ENCODE measurements around the gene CAVIN2.

The CAVIN2 gene

GRCh38 chr2:191845876-191846514 is 893 bp downstream of the CAVIN2 start:
- H3K4me3 ChIP-seq (ENCODE audit: low read depth, low read length): peak overlapping the region; percentile 44
- DNase-seq (ENCODE audit: low read depth): no peak

GRCh38 chr2:191845248-191845715 is 1.6 kb downstream of the CAVIN2 start:
- no peak for DNase-seq (ENCODE audit: low read depth)
- peak overlapping the region; percentile 44 for H3K4me3 ChIP-seq (ENCODE audit: low read depth, low read length)

GRCh38 chr2:191844706-191845105 is 2.2 kb downstream of the CAVIN2 start:
- peak overlapping the region; percentile 44 for H3K4me3 ChIP-seq (ENCODE audit: low read depth, low read length)
- DNase-seq (ENCODE audit: low read depth): no peak

- no peak for DNase-seq (ENCODE audit: low read depth)
- H3K4me3 ChIP-seq (ENCODE audit: low read depth, low read length): no peak overlapping the region
Observed at GRCh38 chr2:191840921-191841320, 6.0 kb downstream of the CAVIN2 start.

GRCh38 chr2:191839918-191840804 is 6.7 kb downstream of the CAVIN2 start:
- DNase-seq (ENCODE audit: low read depth): no peak
- H3K4me3 ChIP-seq (ENCODE audit: low read depth, low read length): no peak overlapping the region

GRCh38 chr2:191838526-191838925 is 8.4 kb downstream of the CAVIN2 start:
- H3K4me3 ChIP-seq (ENCODE audit: low read depth, low read length): no peak overlapping the region
- no peak for DNase-seq (ENCODE audit: low read depth)

- no peak for DNase-seq (ENCODE audit: low read depth)
Observed at GRCh38 chr2:191836853-191837769, 9.8 kb downstream of the CAVIN2 start.

GRCh38 chr2:191836471-191836852 is 10.4 kb downstream of the CAVIN2 start:
- no peak for DNase-seq (ENCODE audit: low read depth)
- H3K4me3 ChIP-seq (ENCODE audit: low read depth, low read length): no peak overlapping the region

More at GRCh38 chr2:191836853-191837769, 9.8 kb downstream of the CAVIN2 start:
- no peak overlapping the region for H3K4me3 ChIP-seq (ENCODE audit: low read depth, low read length)

- H3K4me3 ChIP-seq (ENCODE audit: low read depth, low read length): no peak overlapping the region
- no peak for DNase-seq (ENCODE audit: low read depth)
Observed at GRCh38 chr2:191835539-191836350, 11.1 kb downstream of the CAVIN2 start.

- no peak for DNase-seq (ENCODE audit: low read depth)
- H3K4me3 ChIP-seq (ENCODE audit: low read depth, low read length): no peak overlapping the region
Observed at GRCh38 chr2:191835100-191835499, 11.8 kb downstream of the CAVIN2 start.

GRCh38 chr2:191833356-191833755 is 13.5 kb downstream of the CAVIN2 start:
- H3K4me3 ChIP-seq (ENCODE audit: low read depth, low read length): no peak overlapping the region
- DNase-seq (ENCODE audit: low read depth): no peak

- no peak overlapping the region for H3K4me3 ChIP-seq (ENCODE audit: low read depth, low read length)
- DNase-seq (ENCODE audit: low read depth): no peak
Observed at GRCh38 chr2:191832668-191833067, 14.2 kb downstream of the CAVIN2 start.

GRCh38 chr2:191831410-191831994 is 15.4 kb downstream of the CAVIN2 start:
- no peak overlapping the region for H3K4me3 ChIP-seq (ENCODE audit: low read depth, low read length)
- DNase-seq (ENCODE audit: low read depth): no peak

GRCh38 chr2:191824398-191824797 is 22.5 kb downstream of the CAVIN2 start:
- no peak for DNase-seq (ENCODE audit: low read depth)
- H3K4me3 ChIP-seq (ENCODE audit: low read depth, low read length): no peak overlapping the region

GRCh38 chr2:191821078-191821477 is 25.8 kb downstream of the CAVIN2 start:
- no peak for DNase-seq (ENCODE audit: low read depth)

GRCh38 chr2:191818725-191819350 is 28.1 kb downstream of the CAVIN2 start:
- no peak overlapping the region for H3K4me3 ChIP-seq (ENCODE audit: low read depth, low read length)
- DNase-seq (ENCODE audit: low read depth): no peak

More at GRCh38 chr2:191821078-191821477, 25.8 kb downstream of the CAVIN2 start:
- no peak overlapping the region for H3K4me3 ChIP-seq (ENCODE audit: low read depth, low read length)

GRCh38 chr2:191818133-191818532 is 28.8 kb downstream of the CAVIN2 start:
- no peak overlapping the region for H3K4me3 ChIP-seq (ENCODE audit: low read depth, low read length)
- DNase-seq (ENCODE audit: low read depth): no peak

- DNase-seq (ENCODE audit: low read depth): no peak
- H3K4me3 ChIP-seq (ENCODE audit: low read depth, low read length): no peak overlapping the region
Observed at GRCh38 chr2:191815010-191815409, 31.9 kb downstream of the CAVIN2 start.

Data from skeletal muscle cell (primary cell).